Upper lobe of right lung (tissue), 1 donor: ENCODE results near the gene FBXL3. TPM values are rescaled to one million over a fixed set of nuclear protein-coding genes. Genes with fewer than 3 reads are reported as not detected.

Experiments used
- ATAC-seq: fragments of 200-7000 bp; cut with Tn5 transposase; one replicate; pipeline ENCODE4 v1.9.1; 2020; ENCODE audit warnings: mild to moderate bottlenecking, moderate library complexity
- DNase-seq: peaks from one replicate; pipeline ENCODE4 v3.0.0-alpha.2; 2020
- H3K27ac ChIP-seq: fragments of 200-600 bp; one replicate; pipeline ENCODE4 v1.8.0; 2022
- H3K27me3 ChIP-seq: fragments of 200-600 bp; one replicate; pipeline ENCODE4 v1.8.0; 2022; ENCODE audit warnings: mild to moderate bottlenecking
- H3K36me3 ChIP-seq: fragments of 200-600 bp; one replicate; pipeline ENCODE4 v1.8.0; 2022
- H3K4me1 ChIP-seq: fragments of 200-600 bp; one replicate; pipeline ENCODE4 v1.8.0; 2022
- H3K4me3 ChIP-seq: fragments of 200-600 bp; one replicate; pipeline ENCODE4 v1.8.0; 2022; ENCODE audit warnings: mild to moderate bottlenecking
- H3K9me3 ChIP-seq: fragments of 200-600 bp; one replicate; pipeline ENCODE4 v1.8.0; 2022
- intact Hi-C: fragments of 100-400 bp; cut with DNase I; formaldehyde crosslinking; loops from one replicate; pipeline ENCODE4 v1.11.0; 2022
- long read RNA-seq: library from polyadenylated mRNA; unstranded; transcript quantifications from one replicate; pipeline ENCODE4 v2.0.0, GENCODE V29; 2021
- total RNA-seq: library from RNA; stranded (reverse); fragmentation: NEBNext Ultra II Directional; extraction: Animal tissue kit (Norgen Biotek cat#: 25700); gene quantifications from one replicate; pipeline ENCODE4 v1.2.1, GENCODE V29; 2021
- TF ChIP-seq, protein P1 (sequence below): fragments of 200-600 bp; IDR thresholded peaks from one replicate; pipeline ENCODE4 v1.8.0; 2022; ENCODE audit warnings: antibody characterized with exemption
- donor health status: DM: no; HTN: yes; CAD: no; lungs with severe emphysema.

FBXL3 gene, protein sequence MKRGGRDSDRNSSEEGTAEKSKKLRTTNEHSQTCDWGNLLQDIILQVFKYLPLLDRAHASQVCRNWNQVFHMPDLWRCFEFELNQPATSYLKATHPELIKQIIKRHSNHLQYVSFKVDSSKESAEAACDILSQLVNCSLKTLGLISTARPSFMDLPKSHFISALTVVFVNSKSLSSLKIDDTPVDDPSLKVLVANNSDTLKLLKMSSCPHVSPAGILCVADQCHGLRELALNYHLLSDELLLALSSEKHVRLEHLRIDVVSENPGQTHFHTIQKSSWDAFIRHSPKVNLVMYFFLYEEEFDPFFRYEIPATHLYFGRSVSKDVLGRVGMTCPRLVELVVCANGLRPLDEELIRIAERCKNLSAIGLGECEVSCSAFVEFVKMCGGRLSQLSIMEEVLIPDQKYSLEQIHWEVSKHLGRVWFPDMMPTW
- total RNA-seq = 49.4 TPM
- long read RNA-seq, transcript FBXL3-201 (5 exons, 3,503 nt) = major isoform, 94 of 122 reads
- long read RNA-seq, partial matches to known transcripts = 3 of 122 reads
- long read RNA-seq, other reads (novel, unspliced or antisense) = 25 of 122 reads

DNA sequence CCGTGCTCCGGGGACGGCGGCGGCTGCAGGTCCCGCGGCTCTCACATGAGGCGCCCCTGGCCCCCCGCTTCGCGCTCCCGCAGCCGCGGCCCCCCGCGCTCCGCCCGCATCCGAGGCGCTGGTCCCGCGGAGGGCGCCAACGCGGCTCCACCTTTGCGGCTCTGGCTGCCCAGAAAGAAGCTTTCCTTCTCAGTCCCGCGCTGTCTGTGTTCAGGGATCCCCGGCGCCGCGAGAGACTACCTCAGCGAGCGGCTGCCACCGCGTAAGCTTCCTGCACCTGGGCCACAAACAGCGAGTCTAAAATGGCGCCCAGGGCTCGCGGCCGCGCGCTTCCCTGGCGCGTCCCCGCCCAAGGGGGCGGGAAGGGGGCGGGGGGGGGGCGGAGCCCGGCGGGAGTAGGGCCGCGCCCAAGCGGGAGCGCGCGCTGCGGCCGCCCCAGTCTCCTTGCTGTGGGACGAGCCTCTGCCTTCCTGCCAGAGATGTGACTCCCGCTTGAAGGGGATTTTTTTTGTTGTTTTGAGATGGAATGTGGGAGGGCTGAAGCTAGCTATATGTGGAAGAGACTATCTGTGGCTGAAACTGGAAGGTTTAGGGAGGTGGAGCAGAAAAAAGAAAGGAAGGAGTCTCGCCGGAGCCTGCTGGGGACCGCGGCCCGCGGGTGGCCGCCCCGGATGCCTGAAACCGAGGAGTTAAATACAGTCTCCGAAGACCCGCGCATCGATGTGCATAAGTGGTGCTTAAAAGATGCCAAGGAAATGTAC lies at the start of gene FBXL3:
FBXL3 (minus strand) TSS at position 299 of the 761 bp plus-strand sequence. CDS start 5,299 bp downstream, outside the sequence.
- peak within 1 kb of the TSS; percentile 99 for H3K27ac ChIP-seq
- H3K9me3 ChIP-seq = no peaks in the 10 kb centered on the region
- peak within 1 kb of the TSS; percentile 94 for H3K4me3 ChIP-seq
- peaks cover 45% of the 10 kb centered on the region for H3K4me1 ChIP-seq
- no peaks in the 10 kb centered on the region for H3K36me3 ChIP-seq
- TF ChIP-seq, protein P1, sequence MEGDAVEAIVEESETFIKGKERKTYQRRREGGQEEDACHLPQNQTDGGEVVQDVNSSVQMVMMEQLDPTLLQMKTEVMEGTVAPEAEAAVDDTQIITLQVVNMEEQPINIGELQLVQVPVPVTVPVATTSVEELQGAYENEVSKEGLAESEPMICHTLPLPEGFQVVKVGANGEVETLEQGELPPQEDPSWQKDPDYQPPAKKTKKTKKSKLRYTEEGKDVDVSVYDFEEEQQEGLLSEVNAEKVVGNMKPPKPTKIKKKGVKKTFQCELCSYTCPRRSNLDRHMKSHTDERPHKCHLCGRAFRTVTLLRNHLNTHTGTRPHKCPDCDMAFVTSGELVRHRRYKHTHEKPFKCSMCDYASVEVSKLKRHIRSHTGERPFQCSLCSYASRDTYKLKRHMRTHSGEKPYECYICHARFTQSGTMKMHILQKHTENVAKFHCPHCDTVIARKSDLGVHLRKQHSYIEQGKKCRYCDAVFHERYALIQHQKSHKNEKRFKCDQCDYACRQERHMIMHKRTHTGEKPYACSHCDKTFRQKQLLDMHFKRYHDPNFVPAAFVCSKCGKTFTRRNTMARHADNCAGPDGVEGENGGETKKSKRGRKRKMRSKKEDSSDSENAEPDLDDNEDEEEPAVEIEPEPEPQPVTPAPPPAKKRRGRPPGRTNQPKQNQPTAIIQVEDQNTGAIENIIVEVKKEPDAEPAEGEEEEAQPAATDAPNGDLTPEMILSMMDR = no peak
- peak; percentile 91 for ATAC-seq
- peak; percentile 93 for DNase-seq
- H3K27me3 ChIP-seq = no peaks in the 10 kb centered on the region
- intact Hi-C loops = no loop called here

DNA sequence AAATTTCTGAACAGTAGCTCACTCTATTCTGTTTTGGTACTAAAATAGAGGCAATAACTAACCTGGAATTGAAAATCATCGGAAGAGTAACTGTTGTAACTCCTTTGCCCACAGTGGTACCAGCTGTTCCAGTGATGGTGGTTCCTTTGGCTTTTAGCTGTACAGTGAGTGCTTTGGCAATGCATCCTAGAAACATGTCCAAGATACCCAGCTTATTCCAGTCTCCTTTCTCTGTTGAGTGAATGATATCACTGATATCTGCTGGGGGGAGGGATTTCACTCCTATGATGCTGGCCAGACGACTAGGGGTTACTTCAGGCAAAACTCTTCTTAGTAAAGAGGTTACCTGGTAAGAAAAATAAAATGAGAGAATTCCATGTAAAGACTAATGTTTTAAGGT lies 40.6 kb upstream of the FBXL3 start:
- intact Hi-C loops = no loop called here
- no peak overlapping the region for H3K4me3 ChIP-seq
- TF ChIP-seq, protein P1 = no peak
- H3K27ac ChIP-seq = no peak overlapping the region
- H3K27me3 ChIP-seq = no peaks in the 10 kb centered on the region
- no peaks in the 10 kb centered on the region for H3K9me3 ChIP-seq
- no peaks in the 10 kb centered on the region for H3K4me1 ChIP-seq
- DNase-seq = no peak
- H3K36me3 ChIP-seq = peaks cover 62% of the 10 kb centered on the region
- no peak for ATAC-seq

DNA sequence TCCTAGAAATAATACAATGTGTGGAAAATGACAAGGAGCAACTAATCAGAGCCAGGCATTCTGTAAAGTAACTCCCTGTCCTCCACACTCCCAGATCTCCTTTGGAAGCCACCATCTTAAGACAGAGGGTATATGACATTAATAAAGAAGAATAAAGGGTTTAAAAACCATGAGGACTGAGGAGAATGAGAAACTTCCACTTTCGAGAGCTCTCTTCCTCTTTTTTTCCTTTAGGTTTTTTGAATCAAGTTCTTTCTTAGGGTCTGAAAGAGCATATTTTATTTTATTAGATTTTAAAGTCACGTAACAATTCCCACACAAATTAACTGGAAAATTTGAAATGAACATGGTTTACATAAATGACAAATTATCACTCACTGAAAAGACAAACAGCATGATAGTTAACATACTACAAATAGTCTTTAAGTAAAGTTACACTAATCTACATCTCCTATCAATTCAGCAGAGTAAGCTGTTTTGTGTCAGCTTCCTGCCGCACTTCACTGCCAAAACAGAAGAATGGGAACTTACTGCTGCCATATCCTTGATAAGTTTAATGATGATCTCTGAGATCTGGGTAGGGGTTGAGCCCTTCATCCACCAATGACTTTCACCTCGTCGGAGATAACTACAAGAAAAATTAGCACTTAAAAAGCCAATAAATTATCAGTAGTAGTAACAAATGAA lies 38.6 kb upstream of the FBXL3 start:
- ATAC-seq = peak; percentile 49
- Histone ChIP-seq H3K36me3 (peaks cover 81% of the 10 kb centered on the region), H3K9me3 (no peaks in the 10 kb centered on the region), H3K4me1 (no peaks in the 10 kb centered on the region), H3K27me3 (no peaks in the 10 kb centered on the region), H3K27ac (no peak overlapping the region), H3K4me3 (no peak overlapping the region)
- no peak for DNase-seq
- intact Hi-C loops = no loop called here
- TF ChIP-seq, protein P1 = no peak

DNA sequence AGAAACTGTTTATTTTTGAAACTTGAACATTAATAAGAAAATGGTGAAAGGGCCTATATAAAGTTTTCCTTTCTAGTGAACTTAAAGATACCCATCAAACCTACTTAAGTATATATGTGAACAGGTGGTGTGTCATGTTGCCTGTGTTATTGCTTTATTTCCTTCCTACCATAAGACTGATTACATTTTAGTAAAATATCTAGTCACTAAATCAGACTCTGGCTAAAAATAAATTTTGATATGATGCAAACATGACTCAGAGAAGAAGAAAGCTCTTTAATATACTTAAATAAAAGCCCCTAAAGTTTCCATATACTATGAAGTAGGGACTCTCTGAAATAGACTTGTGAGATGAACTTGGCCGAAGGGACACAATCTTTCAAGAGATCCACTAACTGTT lies 35.1 kb upstream of the FBXL3 start:
- TF ChIP-seq, protein P1 = no peak
- Histone ChIP-seq H3K27ac (no peak overlapping the region), H3K4me1 (no peaks in the 10 kb centered on the region), H3K36me3 (peaks cover 81% of the 10 kb centered on the region), H3K4me3 (no peak overlapping the region), H3K9me3 (no peaks in the 10 kb centered on the region), H3K27me3 (no peaks in the 10 kb centered on the region)
- ATAC-seq = no peak
- intact Hi-C loops = no loop called here
- DNase-seq = no peak

DNA sequence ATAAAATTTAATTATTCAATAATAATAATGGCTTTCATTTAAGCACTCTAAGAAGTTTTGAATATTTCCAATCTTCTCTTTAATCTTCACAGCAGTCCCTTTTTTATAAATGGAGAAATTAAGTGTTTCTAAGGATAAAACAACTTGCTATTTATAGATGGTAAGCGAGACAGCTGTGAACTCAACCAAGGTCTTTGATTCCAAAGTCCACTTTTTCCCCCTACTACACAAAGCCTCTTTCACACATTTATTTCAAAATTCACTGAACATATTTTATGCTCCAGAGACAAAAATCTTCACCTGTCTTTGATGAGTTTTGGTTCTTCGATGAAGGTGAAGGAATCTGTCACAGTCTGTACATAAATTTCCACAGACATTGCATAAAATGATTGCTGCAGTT lies 34.4 kb upstream of the FBXL3 start:
- DNase-seq (no peak), ATAC-seq (no peak)
- TF ChIP-seq, protein P1 = no peak
- no peaks in the 10 kb centered on the region for H3K4me1 ChIP-seq
- intact Hi-C loops = no loop called here
- H3K27me3 ChIP-seq = no peaks in the 10 kb centered on the region
- H3K36me3 ChIP-seq = peaks cover 81% of the 10 kb centered on the region
- H3K9me3 ChIP-seq = no peaks in the 10 kb centered on the region
- no peak overlapping the region for H3K4me3 ChIP-seq
- no peak overlapping the region for H3K27ac ChIP-seq
